Bronchial epithelial cell (primary cell): ENCODE data around the gene DNTT. TPM values are rescaled to one million over a fixed set of nuclear protein-coding genes. Genes with fewer than 3 reads are reported as not detected.

Source experiments
- DNase-seq: peaks from one replicate; pipeline ENCODE4 v3.0.0-alpha.2; 2010; ENCODE audit warnings: low read depth
- FAIRE-seq: peaks from 2 replicates; lab custom pipeline; 2011; peaks lifted over from hg19 to GRCh38; lab: Jason Lieb, UNC
- H3K27me3 ChIP-seq: 2 replicates; pipeline ENCODE4 v1.5.1; 2011; ENCODE audit warnings: low read length; ENCODE audit not compliant: control insufficient read depth, insufficient read depth
- H3K36me3 ChIP-seq: 2 replicates; pipeline ENCODE4 v1.5.1; 2011; ENCODE audit warnings: low read length; ENCODE audit not compliant: control insufficient read depth, insufficient read depth
- H3K4me3 ChIP-seq: 2 replicates; pipeline ENCODE4 v1.5.1; 2011; ENCODE audit warnings: mild to moderate bottlenecking, low read depth, low read length, control low read depth
- CTCF ChIP-seq: IDR thresholded peaks from 2 replicates; pipeline ENCODE4 v1.5.1; 2011; ENCODE audit warnings: mild to moderate bottlenecking, moderate library complexity, low read length, control low read depth, inconsistent platforms; ENCODE audit not compliant: insufficient read depth, severe bottlenecking
- total RNA-seq: library from RNA; depleted of rRNA; stranded (reverse); fragments of >200 nt; gene quantifications from 2 replicates; pipeline ENCODE4 v1.2.1, GENCODE V29; 2014

Gene DNTT
- total RNA-seq, 1 donor from 2014 or later = not detected

- H3K4me3 ChIP-seq = no peak overlapping the region
- DNase-seq (peak; percentile 90), FAIRE-seq (peak; percentile 52)
- H3K36me3 ChIP-seq = no peaks in the 10 kb centered on the region
- no peaks in the 10 kb centered on the region for H3K27me3 ChIP-seq
- no peak for TF ChIP-seq CTCF
Observed at GRCh38 chr10:96280859-96281258, 23.4 kb upstream of the DNTT start.

GRCh38 chr10:96281444-96282029 is 22.7 kb upstream of the DNTT start:
- H3K4me3 ChIP-seq = no peak overlapping the region
- no peak for TF ChIP-seq CTCF

GRCh38 chr10:96283351-96283750 is 20.9 kb upstream of the DNTT start:
- no peaks in the 10 kb centered on the region for H3K36me3 ChIP-seq
- no peak overlapping the region for H3K4me3 ChIP-seq
- no peak for DNase-seq
- TF ChIP-seq CTCF = no peak
- H3K27me3 ChIP-seq = no peaks in the 10 kb centered on the region
- no peak for FAIRE-seq

More at GRCh38 chr10:96281444-96282029, 22.7 kb upstream of the DNTT start:
- no peaks in the 10 kb centered on the region for H3K27me3 ChIP-seq
- no peaks in the 10 kb centered on the region for H3K36me3 ChIP-seq
- FAIRE-seq (no peak), DNase-seq (peak; percentile 54)

- H3K27me3 ChIP-seq = no peaks in the 10 kb centered on the region
- FAIRE-seq (no peak), DNase-seq (no peak)
- TF ChIP-seq CTCF = no peak
- no peak overlapping the region for H3K4me3 ChIP-seq
- H3K36me3 ChIP-seq = no peaks in the 10 kb centered on the region
Observed at GRCh38 chr10:96283756-96284155, 20.5 kb upstream of the DNTT start.

- no peak for DNase-seq
- TF ChIP-seq CTCF = no peak
- no peak for FAIRE-seq
- Histone ChIP-seq H3K4me3 (no peak overlapping the region), H3K27me3 (no peaks in the 10 kb centered on the region), H3K36me3 (no peaks in the 10 kb centered on the region)
Observed at GRCh38 chr10:96285331-96285752, 18.9 kb upstream of the DNTT start.
